Vagina (tissue), 2 donors: ENCODE measurements around the gene RNF183.

Source experiments
- POLR2A ChIP-seq, 2 donors: fragments of 450-650 bp; IDR thresholded peaks; one replicate each; pipeline ENCODE4 v1.6.1; 2017; ENCODE audit warnings: antibody characterized with exemption in 2 of 2, mild to moderate bottlenecking in 2 of 2, moderate library complexity in 2 of 2
- TF ChIP-seq, protein P1 (sequence below), 3 experiments: fragments of 450-650 bp in 2 of 3; fragments of 200-600 bp in 1 of 3; sonication (generic) in 1 of 3; IDR thresholded peaks; one replicate each; pipeline ENCODE4 v1.5.1; 2017 to 2019; ENCODE audit warnings: antibody characterized with exemption in 3 of 3, mild to moderate bottlenecking in 2 of 3, moderate library complexity in 2 of 3

GRCh38 chr9:113290052-113290607, 13.0 kb downstream of the RNF183 start:
- TF ChIP-seq, protein P1, sequence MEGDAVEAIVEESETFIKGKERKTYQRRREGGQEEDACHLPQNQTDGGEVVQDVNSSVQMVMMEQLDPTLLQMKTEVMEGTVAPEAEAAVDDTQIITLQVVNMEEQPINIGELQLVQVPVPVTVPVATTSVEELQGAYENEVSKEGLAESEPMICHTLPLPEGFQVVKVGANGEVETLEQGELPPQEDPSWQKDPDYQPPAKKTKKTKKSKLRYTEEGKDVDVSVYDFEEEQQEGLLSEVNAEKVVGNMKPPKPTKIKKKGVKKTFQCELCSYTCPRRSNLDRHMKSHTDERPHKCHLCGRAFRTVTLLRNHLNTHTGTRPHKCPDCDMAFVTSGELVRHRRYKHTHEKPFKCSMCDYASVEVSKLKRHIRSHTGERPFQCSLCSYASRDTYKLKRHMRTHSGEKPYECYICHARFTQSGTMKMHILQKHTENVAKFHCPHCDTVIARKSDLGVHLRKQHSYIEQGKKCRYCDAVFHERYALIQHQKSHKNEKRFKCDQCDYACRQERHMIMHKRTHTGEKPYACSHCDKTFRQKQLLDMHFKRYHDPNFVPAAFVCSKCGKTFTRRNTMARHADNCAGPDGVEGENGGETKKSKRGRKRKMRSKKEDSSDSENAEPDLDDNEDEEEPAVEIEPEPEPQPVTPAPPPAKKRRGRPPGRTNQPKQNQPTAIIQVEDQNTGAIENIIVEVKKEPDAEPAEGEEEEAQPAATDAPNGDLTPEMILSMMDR (IDR thresholded peaks at IDR 0.05), result no peak
- no peak for TF ChIP-seq POLR2A (IDR thresholded peaks at IDR 0.05)
